Sciatic nerve (tissue), 2 donors: Measurements from ENCODE around the gene BMP5. TPM values are rescaled to one million over a fixed set of nuclear protein-coding genes. Genes with fewer than 3 reads are reported as not detected.
A peak's percentile ranks its signal among the peaks of the same experiment; 100 is the strongest.

Experiments
- ATAC-seq: fragments of 200-7000 bp; cut with Tn5 transposase; one replicate; pipeline ENCODE4 v1.9.1; 2020; ENCODE audit warnings: mild to moderate bottlenecking, moderate library complexity
- DNase-seq: peaks from one replicate; pipeline ENCODE4 v3.0.0-alpha.2; 2020; ENCODE audit warnings: low spot score
- intact Hi-C: fragments of 100-400 bp; cut with DNase I; formaldehyde crosslinking; loops from one replicate; pipeline ENCODE4 v1.14.2; 2022
- total RNA-seq: library from RNA; stranded (reverse); fragmentation: NEBNext Ultra II Directional; extraction: Animal tissue kit (Norgen Biotek cat#: 25700); gene quantifications from one replicate; pipeline ENCODE4 v1.2.1, GENCODE V29; 2021
- donor health status: DM: no; HTN: no; CAD: no.
- donor health status: DM: no; HTN: no; CAD: no.

The BMP5 gene
- total RNA-seq, 1 donor from 2014 or later = 1.3 TPM

DNA sequence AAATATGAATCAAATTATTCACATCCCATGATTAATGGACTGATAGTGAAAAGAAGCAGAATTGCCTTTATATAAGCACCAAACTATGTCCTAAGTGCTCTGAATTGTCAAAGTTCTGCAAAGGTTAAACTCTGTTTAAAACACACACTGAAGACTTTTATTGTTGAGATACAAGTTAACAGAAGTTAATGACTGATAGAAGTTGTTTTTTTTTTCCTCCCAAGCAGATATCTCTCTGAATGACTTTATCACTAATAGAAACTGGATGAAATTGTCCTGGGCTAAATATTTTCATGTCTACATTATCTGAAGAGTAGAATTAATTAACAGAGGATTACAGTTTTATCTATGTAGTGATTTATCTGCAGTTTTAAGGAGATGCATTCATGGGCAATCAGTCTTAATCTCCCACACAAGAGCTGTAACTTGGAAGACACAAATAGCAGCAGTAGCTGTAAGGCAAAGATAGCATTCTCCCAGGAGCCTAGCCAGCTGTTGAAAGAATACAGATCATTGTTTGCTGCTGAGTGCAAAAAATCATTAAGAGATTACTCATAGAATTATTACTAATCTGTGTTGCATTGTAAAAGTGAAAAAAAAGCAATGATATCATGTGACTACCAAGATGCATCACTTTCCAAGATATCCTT lies 49.9 kb downstream of the BMP5 start:
- intact Hi-C loops = no loop called here
- peak; percentile 41 for ATAC-seq
- no peak for DNase-seq

GRCh38 chr6:55822815-55823214 lies 52.6 kb downstream of the BMP5 start:
- intact Hi-C loops = no loop called here
- ATAC-seq = no peak
- DNase-seq = no peak

DNA sequence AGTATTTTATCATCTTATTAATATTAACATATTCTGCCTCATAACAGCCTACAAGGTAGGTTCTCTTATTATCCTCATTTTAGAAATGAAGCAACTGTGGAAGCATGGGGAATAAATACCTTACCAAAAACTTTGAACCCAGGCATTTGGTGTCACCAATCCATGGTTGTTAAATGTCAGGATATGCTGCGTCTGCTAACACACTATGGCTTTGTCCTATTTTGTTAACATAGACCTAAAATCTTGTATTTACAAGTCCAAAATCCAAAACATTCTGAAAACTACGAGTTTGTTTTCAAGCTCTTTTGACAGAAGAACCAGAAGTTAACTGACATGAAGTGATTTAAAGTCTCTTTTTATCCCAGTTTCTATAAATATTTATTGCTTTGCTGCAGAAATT lies 53.4 kb downstream of the BMP5 start:
- no peak for DNase-seq
- intact Hi-C loops = no loop called here
- no peak for ATAC-seq

DNA sequence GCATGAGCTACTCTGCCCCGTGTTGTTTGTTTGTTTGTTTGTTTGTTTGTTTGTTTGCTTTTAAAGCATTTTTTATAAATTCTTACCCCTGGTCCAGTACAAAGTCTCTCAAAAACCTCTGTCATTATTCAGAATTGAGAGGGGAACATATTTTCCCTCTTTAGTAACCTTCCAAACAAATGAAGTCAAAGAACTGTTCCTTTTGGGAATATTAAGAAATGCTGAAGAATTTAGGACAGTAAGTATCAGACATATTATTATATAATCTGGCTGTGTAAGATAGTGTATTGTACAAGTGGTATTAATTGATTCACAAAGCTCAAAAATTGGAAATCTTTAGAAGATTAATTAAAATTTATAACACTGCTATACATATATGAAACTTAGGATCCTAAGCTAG lies 54.7 kb downstream of the BMP5 start:
- intact Hi-C loops = no loop called here
- DNase-seq (no peak), ATAC-seq (peak; percentile 41)

- DNase-seq (no peak), ATAC-seq (peak; percentile 38)
- intact Hi-C loops = no loop called here
These were observed 55.6 kb downstream of the BMP5 start for GRCh38 chr6:55819811-55820210.

DNA sequence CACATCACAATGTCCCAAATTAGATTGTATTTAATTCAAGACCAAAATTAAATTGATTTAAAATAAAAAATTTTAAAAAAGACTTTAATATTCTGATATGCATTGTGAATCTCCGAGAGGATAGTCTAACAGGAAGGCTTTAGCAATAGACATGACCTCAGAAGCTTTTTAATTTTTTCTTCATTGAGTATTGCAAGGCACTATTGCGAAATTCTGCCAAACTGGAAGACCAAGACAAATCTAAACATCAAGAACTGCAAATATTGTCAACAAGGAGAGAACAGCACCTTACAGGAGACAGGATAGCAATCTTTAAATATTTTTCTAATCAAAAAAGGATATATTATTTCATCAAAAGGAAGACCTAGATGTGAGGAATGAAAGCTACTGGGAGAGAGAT lies 56.9 kb downstream of the BMP5 start:
- intact Hi-C loops = no loop called here
- peak; percentile 79 for ATAC-seq
- no peak for DNase-seq

- intact Hi-C loops = no loop called here
- DNase-seq (no peak), ATAC-seq (no peak)
These were observed 62.9 kb downstream of the BMP5 start for GRCh38 chr6:55812509-55812908.

GRCh38 chr6:55811074-55811473 lies 64.3 kb downstream of the BMP5 start:
- intact Hi-C loops = no loop called here
- no peak for ATAC-seq
- DNase-seq = no peak

DNA sequence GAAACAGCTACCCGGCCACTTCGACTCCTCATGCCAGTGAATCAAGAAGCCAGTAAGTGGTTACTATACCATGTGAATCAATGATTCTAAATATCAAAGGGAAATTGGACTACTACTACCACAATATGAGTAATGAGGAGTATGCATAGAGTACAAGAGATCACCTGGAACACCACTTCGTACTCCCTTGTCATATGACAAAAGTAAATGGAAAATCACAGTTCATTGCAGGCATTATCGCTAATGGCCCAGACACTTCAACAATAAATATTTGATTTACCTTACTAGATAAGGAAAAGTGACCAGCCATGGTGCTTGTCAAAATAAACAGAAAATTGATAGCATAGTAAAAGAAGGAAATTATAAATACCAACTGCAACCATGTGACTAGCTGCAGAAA lies 73.1 kb downstream of the BMP5 start:
- no peak for ATAC-seq
- intact Hi-C loops = no loop called here
- no peak for DNase-seq

DNA sequence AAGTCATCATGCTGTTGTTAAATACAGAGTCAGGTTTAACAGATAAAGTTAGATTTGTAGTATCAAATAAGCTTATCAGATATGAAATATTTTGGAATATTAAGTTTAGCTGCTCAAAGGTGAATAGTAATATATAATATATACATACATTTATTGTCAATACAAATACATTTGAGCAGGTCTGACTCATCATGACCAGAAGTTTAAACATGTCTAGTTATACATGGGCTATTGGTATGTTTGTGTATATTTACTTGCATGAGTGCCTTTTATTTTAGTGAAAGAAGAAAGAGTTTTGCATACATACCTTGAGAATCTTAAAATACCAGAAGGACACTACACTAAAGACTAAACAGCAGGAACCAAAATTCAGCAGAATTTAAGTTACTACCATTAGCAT lies 76.8 kb downstream of the BMP5 start:
- no peak for ATAC-seq
- no peak for DNase-seq
- intact Hi-C loops = no loop called here

DNA sequence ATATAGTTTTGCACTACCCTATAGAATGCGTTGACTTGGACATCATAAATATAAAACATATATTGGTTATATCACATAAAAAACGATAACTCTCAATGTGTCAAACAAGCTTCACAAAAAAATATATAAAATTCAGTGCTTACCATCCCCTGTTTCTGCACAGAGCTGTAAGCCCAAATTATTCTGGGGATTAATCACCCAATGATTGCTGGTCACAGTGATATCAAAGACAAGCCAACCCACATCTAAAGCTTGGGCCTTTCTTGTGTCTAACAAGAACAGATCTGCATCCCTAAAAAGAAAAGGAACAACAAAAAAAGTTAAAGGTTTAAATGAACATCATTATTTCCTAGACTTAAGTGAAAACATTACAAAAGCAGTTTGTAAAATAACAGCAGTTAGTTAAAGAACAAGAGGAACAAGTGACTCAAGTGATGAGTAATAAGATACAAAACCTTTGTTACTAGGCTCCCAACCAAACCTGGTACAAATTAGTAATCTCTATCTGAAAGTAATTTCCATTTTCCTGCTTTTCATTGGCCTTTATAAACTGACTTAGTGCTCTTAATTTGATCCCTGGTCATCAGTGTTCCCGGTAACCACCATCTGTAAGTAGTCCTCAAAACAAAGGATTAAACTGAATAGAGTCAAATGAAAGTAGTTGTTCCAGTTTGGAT lies 81.1 kb downstream of the BMP5 start:
- DNase-seq = no peak
- no peak for ATAC-seq
- intact Hi-C loops = no loop called here

DNA sequence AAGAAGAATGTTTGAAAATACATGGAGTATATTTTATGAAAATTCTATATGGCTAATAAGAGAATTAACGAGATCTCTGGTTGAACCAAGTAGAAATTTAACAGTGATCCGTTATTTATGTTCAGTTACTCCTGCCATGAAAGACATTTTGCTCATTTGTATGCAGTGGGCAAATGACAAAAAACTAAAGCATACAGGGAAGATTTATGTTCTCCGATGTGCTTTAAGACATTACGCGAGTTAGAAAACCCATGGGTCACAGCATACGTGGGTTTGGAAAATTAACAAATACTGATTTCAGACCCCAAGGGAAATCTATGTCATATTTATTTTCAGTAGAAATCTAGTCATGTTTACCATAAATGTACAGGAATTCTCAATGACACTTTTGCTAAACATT lies 90.1 kb downstream of the BMP5 start:
- no peak for ATAC-seq
- intact Hi-C loops = no loop called here
- no peak for DNase-seq

DNA sequence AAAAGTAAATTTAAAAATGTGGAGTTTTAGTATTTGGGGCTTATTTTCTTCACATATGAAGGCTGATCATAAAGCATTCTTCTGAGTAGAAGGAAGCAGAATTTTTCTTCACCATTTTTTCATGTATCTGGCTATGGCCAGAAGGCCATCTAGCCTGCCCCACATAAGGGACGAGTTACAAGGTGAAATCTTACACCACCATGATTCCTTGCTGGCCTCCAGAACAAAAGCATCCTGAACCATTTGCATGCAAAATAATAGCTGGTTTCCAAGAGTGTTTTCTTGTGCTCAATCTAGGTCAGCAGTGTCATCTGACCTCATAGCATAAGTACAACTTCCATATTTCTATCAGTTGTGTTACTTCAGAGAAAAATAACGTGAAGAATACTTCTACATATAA lies 93.1 kb downstream of the BMP5 start:
- no peak for ATAC-seq
- DNase-seq = no peak
- intact Hi-C loops = no loop called here

DNA sequence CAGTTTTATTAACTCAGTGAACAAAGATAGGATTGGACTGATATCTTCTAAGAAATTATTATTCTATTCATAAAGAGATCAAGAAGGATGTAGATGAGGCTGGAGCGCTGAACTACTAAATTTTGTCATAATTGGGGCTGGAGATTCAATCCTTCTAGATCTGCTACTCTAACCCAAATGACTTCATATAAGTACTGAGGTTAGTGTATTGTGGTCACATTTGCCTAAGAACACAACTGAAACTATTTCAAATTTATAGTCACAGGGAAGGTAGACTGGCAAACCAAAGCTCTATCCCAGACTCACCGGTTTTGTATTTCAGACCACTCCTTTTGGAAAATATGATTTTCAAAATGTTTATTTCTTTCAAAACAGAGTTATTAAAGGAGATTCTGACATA lies 96.7 kb downstream of the BMP5 start:
- ATAC-seq (no peak), DNase-seq (no peak)
- intact Hi-C loops = no loop called here

DNA sequence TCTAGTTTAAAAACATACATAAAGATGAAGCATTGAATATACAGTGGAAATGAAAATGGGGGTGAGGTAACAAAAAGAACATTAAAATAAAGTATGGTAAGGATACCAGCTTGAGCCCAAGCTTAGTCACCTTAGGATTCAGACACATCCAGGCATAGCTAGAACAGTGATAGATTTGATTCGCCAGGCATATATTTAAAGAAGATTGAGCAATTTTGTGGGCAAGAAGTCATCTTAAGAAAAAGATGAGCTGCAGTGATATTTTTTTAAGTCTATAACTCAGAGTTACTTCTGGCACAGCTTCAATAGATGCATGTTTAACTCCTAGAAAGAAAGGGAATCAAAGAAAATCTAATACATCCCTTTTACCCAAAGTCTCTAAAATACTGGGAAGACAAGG lies 97.9 kb downstream of the BMP5 start:
- DNase-seq (no peak), ATAC-seq (no peak)
- intact Hi-C loops = no loop called here

- ATAC-seq (no peak), DNase-seq (no peak)
- intact Hi-C loops = no loop called here
These were observed 99.3 kb downstream of the BMP5 start for GRCh38 chr6:55776113-55776512.

- ATAC-seq (no peak), DNase-seq (no peak)
- intact Hi-C loops = no loop called here
These were observed 100.4 kb downstream of the BMP5 start for GRCh38 chr6:55775029-55775318.

GRCh38 chr6:55774286-55775028 lies 100.9 kb downstream of the BMP5 start:
- no peak for ATAC-seq
- no peak for DNase-seq
- intact Hi-C loops = no loop called here

DNA sequence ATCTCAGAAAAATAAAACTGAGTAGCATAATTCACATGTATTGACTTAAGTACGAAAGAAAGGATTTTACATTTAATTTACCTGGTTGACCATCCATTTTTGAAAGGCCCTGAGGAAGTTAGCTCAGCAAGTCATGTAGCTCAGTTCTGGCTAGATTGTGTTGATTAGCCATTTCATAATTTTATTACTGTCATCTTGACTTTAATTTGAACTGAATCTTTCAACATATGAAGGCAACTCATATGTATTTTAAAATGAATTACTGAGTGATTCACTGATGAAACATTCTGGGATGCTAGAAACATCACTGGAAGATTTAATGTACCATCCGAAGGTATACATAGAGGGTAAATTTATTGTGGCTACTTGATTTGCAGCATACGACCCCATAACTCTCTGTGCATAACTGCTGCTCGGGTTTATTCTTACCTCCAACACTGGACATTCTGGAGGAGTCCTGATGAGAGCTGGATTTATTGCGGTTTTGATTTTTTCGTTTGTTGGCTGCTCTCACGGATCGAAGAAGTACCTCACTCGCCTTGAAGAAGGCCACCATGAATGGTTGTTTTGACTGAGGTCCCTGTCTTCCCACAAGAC lies 101.7 kb downstream of the BMP5 start:
- DNase-seq (no peak), ATAC-seq (no peak)
- intact Hi-C loops = no loop called here

- ATAC-seq (no peak), DNase-seq (no peak)
- intact Hi-C loops = no loop called here
These were observed 102.7 kb downstream of the BMP5 start for GRCh38 chr6:55772730-55773129.
